HAP-1 (cell line): Measurements from ENCODE around the gene PLCB1.
"Not testable (repeated sequence)": the region's sequence is repeated elsewhere in the genome, so short reads cannot be mapped to it uniquely, and the experiment has no call there.

Experiments used
- DNase-seq, 2 experiments: peaks; one replicate each; pipeline ENCODE4 v3.0.0-alpha.2; 2016 to 2020; ENCODE audit warnings: low spot score in 2 of 2
- H3K27me3 ChIP-seq: fragments of 250-450 bp; sonication (Bioruptor Pico); 2 replicates; pipeline ENCODE4 v1.5.1; 2020; ENCODE audit warnings: low read depth, mild to moderate bottlenecking, moderate library complexity
- H3K36me3 ChIP-seq: fragments of 250-450 bp; sonication (Bioruptor Pico); replicated peaks from 2 replicates; pipeline ENCODE4 v1.5.1; 2020; ENCODE audit warnings: mild to moderate bottlenecking
- H3K4me1 ChIP-seq: fragments of 250-450 bp; sonication (Bioruptor Pico); 2 replicates; pipeline ENCODE4 v1.5.1; 2020; ENCODE audit warnings: mild to moderate bottlenecking
- H3K4me3 ChIP-seq: fragments of 250-450 bp; sonication (Bioruptor Pico); 2 replicates; pipeline ENCODE4 v1.5.1; 2020; ENCODE audit warnings: mild to moderate bottlenecking, moderate library complexity
- H3K9me3 ChIP-seq: fragments of 250-450 bp; sonication (Bioruptor Pico); 2 replicates; pipeline ENCODE4 v1.5.1; 2020; ENCODE audit warnings: mild to moderate bottlenecking, moderate library complexity
- in situ Hi-C: fragments of 300-500 bp; cut with MboI; formaldehyde crosslinking; loops from 3 replicates; pipeline ENCODE4 v1.14.3; 2020; ENCODE audit warnings: low sequenced_read_pairs, inconsistent platforms, mixed read lengths

The PLCB1 gene

DNA sequence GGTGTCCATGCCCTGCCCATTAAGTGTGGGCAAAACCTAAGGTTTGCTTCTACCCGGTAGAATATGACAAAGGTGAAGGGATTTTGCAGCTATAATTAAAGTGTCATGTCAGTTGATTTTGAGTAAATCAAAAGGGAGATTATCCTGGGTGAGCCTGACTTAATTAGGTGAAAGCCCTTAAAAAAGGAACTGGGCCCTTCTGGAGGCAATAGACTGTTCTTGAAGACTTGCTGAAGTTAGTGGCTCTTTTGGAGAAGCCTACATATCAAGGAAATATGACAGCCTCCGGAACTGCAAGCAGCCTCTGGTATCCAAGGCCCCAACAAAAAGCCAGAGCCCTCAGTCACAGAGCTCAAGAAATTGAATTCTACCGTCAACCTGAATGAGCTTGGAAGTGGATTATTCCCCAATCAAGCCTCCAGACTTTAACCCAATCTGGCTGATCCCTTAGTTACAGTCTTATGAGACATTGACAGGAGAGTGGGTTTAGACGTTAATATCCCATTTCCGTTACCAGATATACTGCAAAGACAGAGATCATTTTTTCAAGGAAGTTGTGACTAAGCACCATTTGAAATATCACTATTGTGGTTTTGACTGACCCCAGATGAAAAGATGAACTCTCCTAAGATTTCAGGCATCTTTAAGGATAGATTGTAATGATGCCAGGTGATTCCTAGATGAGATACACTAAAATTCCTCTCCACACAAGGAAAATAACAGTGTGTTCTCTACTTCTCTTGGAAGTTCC, 303.4 kb downstream of the PLCB1 start:
- DNase-seq, result no peak
- H3K27me3 ChIP-seq, result no peaks in the 10 kb centered on the region
- no peaks in the 10 kb centered on the region for H3K9me3 ChIP-seq
- no peaks in the 10 kb centered on the region for H3K36me3 ChIP-seq
- no peak overlapping the region for H3K4me3 ChIP-seq
- H3K4me1 ChIP-seq, result no peaks in the 10 kb centered on the region
- in situ Hi-C loops, result no loop called here

DNA sequence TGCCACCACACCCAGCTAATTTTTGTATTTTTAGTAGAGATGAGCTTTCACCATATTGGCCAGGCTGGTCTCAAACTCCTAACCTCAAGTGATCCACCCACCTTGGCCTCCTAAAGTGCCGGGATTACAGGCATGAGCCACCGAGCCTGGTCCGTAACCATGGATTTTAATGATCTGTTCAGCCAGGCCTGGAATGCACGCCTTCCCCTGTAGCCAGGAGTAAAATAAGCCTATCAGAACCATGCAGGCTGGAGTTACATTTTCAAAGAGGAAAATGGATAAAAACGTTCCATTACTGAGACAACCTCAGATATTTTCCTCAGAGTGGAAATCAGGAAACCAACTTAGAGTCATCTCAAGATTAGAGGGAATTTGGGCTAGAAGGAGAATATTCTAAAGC, 304.9 kb downstream of the PLCB1 start:
- H3K9me3 ChIP-seq, H3K4me3 ChIP-seq, H3K27me3 ChIP-seq, in situ Hi-C loops, H3K36me3 ChIP-seq, DNase-seq, H3K4me1 ChIP-seq: not testable (repeated sequence)

- H3K27me3 ChIP-seq, result no peaks in the 10 kb centered on the region
- H3K4me3 ChIP-seq, result no peak overlapping the region
- in situ Hi-C loops, result no loop called here
- no peaks in the 10 kb centered on the region for H3K4me1 ChIP-seq
- H3K36me3 ChIP-seq, result no peaks in the 10 kb centered on the region
- DNase-seq, result no peak
- H3K9me3 ChIP-seq, result no peaks in the 10 kb centered on the region
Observed at GRCh38 chr20:8438748-8439147, 306.7 kb downstream of the PLCB1 start.

DNA sequence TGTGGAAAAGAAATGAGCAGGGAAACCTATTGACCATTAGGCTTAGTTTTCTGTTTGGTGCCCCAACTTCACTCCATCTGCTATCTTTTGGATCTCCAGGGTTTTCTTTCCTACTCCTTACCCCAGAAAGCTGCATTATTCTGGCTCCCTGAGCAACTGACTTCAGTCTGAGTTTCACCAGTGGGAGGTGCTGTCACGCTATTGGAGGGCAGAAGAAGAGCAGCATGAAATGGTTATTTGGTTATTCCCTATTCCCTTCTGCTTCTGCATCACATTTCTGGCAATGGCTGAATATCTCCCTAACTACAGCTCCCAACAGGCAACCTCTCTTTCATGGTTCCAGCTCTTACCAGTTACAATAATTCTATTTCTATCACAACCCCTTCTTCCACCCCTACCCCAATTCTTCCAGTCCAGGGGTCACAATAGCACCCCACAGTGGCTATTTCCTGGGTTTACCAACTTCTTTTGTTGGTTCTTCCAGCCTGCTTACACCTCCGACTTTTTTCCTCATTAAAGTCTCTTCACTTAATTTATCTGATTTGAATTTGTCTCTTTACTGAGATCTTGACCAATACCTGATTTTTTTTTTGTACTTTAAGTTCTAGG, 311.5 kb downstream of the PLCB1 start:
- in situ Hi-C loops, result no loop called here
- Histone ChIP-seq H3K9me3 (no peaks in the 10 kb centered on the region), H3K4me1 (no peaks in the 10 kb centered on the region), H3K27me3 (no peaks in the 10 kb centered on the region), H3K36me3 (no peaks in the 10 kb centered on the region), H3K4me3 (no peak overlapping the region)
- DNase-seq, result peak in 1 of 2 experiments; percentile 17

DNA sequence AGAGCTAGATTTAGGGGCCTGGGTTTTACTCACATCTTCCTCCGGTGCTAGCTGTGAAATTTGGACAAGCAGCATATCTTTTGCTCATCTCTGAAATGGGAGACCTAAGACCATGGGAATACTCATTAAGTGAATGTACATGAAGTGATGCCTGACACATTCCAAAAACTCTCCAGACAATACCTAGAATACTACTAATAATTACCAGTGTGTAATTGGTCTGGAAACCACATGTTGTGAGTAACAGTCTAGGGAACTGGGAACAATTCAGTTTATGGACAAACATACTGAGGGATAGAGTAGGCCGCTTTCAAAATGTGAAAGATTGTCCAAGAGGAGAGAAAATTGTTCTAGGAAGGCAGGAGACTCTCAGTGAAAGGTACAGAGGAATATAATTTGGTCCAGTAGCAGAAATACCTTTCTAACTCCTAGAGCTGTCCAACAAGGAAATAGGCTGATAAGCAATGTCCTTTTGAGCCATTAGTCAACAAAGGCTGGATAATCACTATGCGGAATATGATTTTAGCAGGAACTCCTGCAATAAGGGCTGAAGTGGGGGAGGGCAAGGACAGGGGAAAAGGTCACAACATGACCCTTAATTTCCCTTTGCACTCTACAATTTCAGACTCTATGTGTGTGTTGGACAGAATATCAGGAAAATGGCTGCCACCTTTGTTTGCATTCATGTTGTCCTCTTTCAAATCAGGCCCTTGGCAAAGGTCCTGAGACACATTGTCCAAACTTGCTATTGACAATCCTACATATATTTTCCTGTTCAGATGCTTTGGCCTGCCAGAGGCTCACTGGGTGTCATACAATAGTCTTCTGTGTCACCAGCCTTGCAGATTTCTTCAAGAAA, 315.4 kb downstream of the PLCB1 start:
- Histone ChIP-seq H3K9me3 (no peaks in the 10 kb centered on the region), H3K36me3 (no peaks in the 10 kb centered on the region), H3K4me3 (no peak overlapping the region), H3K4me1 (no peaks in the 10 kb centered on the region), H3K27me3 (no peaks in the 10 kb centered on the region)
- in situ Hi-C loops, result no loop called here
- no peak for DNase-seq

DNA sequence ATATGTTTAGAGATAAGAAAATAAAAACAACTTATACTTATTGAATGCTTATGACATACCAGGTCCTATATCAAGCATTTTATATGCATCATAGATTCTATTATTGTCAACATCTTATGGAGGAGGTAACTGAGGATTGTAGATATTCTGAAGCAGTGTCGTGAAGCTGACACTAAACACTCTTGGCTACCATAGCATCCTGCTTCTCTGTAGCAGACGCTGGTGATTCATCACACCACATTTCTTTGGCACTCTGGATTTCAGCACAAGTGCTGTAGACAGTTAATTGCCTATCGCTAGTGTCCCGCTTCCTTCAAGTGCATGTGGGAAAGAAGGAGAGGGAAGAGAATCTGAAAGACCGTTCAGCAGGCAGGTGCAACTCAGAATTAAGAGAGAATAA, 317.1 kb downstream of the PLCB1 start:
- no peak for DNase-seq
- Histone ChIP-seq H3K9me3 (no peaks in the 10 kb centered on the region), H3K27me3 (no peaks in the 10 kb centered on the region), H3K4me1 (no peaks in the 10 kb centered on the region), H3K36me3 (no peaks in the 10 kb centered on the region), H3K4me3 (no peak overlapping the region)
- in situ Hi-C loops, result no loop called here

DNA sequence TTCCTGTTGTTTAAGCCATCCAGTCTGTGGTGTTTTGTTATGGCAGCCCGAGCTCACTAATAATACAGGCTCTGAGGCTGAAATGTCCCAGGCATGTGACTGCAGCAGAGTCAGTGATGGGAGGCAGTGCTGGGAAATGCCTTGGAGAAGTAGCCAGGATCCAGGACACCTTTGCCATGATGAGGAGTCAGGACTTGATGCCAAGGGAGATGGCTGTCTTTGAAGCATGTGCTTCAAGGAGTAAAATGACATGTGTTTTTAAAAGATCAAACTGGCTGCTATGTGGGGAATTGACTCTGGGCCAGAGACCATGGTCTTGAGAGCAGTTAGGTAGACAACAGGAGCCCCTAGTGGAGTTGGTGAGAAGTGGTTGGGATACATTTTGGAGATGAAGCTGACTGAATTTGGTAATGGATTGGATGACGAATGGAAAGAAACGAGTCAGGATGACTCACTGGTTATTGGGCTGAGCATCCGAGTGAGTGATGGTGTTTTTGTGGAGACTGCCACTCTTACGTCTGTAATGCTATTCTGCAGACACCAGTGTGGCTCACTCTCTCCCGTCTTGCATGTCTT, 322.2 kb downstream of the PLCB1 start:
- Histone ChIP-seq H3K4me1 (no peaks in the 10 kb centered on the region), H3K27me3 (no peaks in the 10 kb centered on the region), H3K4me3 (no peak overlapping the region), H3K36me3 (no peaks in the 10 kb centered on the region), H3K9me3 (no peaks in the 10 kb centered on the region)
- peak; percentile 23 to 24 for DNase-seq
- in situ Hi-C loops, result no loop called here

DNA sequence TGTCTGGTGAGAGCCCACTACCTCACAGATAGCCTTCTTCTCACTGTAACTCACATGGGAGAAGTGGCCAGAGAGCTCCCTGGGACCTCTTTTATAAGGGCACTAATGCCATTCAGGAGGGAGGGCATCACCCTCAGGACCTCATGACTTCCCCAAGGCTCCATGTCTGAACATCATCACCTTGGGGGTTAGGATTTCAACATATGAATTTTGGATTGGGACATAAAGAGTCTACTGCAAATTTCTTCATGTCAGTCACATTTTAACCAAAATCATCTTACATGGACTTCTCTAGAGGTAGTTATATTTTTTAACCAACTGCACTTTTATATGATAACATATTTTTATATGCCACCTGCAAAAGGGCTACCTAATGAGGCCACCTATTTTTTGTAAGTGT, 324.7 kb downstream of the PLCB1 start:
- no peaks in the 10 kb centered on the region for H3K4me1 ChIP-seq
- H3K36me3 ChIP-seq, result no peaks in the 10 kb centered on the region
- in situ Hi-C loops, result no loop called here
- DNase-seq, result no peak
- H3K9me3 ChIP-seq, result no peaks in the 10 kb centered on the region
- no peak overlapping the region for H3K4me3 ChIP-seq
- no peaks in the 10 kb centered on the region for H3K27me3 ChIP-seq

DNA sequence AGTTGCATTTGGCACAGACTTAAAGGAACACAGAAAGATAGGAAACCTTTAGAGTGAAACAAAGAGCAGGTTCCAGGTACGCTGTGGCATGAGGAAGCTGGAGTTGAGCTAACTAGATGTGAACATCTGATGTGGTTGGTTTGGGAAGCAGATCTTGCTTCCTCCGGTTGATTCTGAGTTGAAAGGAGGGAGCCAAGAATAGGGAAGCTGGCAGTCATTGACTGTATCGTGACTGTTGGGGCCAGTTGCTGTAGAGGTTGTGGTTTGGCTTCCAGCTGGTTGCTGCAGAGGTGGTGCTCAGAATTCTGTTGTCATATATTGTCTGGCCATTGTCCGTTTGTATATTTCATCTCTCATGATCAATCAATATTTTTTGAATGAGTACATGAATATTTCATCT, 325.9 kb downstream of the PLCB1 start:
- in situ Hi-C loops, result no loop called here

GRCh38 chr20:8461186-8461585, 329.1 kb downstream of the PLCB1 start:
- in situ Hi-C loops, result no loop called here
- Histone ChIP-seq H3K36me3 (no peaks in the 10 kb centered on the region), H3K27me3 (no peaks in the 10 kb centered on the region), H3K4me1 (no peaks in the 10 kb centered on the region), H3K4me3 (no peak overlapping the region), H3K9me3 (no peaks in the 10 kb centered on the region)
- no peak for DNase-seq

More for the DNA sequence above, 325.9 kb downstream of the PLCB1 start:
- DNase-seq, result no peak
- Histone ChIP-seq H3K4me3 (no peak overlapping the region), H3K4me1 (no peaks in the 10 kb centered on the region), H3K36me3 (no peaks in the 10 kb centered on the region), H3K9me3 (no peaks in the 10 kb centered on the region), H3K27me3 (no peaks in the 10 kb centered on the region)

DNA sequence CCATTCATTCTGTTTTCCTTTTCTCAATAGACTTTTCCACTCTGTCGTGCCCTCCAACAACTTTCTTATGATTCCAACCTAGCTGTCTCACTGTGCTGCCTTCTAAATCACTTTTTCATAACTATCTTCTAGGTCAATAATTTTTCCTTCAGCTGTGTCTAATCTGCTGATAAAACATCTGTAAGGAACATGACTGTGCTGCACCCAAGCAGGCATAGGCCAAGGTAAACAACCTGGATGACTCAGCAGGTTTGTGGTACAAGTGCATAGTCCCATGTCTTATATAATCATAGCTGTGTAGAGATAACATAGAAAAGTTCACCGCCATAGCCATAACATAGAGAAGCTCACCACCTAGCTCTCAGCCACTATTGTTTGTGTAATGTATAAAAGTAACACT, 332.3 kb downstream of the PLCB1 start:
- Histone ChIP-seq H3K27me3 (no peaks in the 10 kb centered on the region), H3K36me3 (no peaks in the 10 kb centered on the region), H3K4me1 (no peaks in the 10 kb centered on the region), H3K4me3 (no peak overlapping the region), H3K9me3 (no peaks in the 10 kb centered on the region)
- in situ Hi-C loops, result no loop called here
- no peak for DNase-seq

GRCh38 chr20:8466781-8467180, 334.7 kb downstream of the PLCB1 start:
- in situ Hi-C loops, H3K4me3 ChIP-seq, DNase-seq, H3K9me3 ChIP-seq, H3K27me3 ChIP-seq, H3K36me3 ChIP-seq, H3K4me1 ChIP-seq: not testable (repeated sequence)

GRCh38 chr20:8470156-8470555, 338.1 kb downstream of the PLCB1 start:
- no peaks in the 10 kb centered on the region for H3K9me3 ChIP-seq
- peaks cover 8% of the 10 kb centered on the region; the same call in 1 of the 2 replicates for H3K27me3 ChIP-seq
- H3K4me1 ChIP-seq, result peaks cover 8% of the 10 kb centered on the region
- in situ Hi-C loops, result no loop called here
- no peak for DNase-seq
- H3K36me3 ChIP-seq, result no peaks in the 10 kb centered on the region
- no peak overlapping the region for H3K4me3 ChIP-seq

GRCh38 chr20:8471465-8471864, 339.4 kb downstream of the PLCB1 start:
- H3K4me3 ChIP-seq, result no peak overlapping the region
- H3K9me3 ChIP-seq, result no peaks in the 10 kb centered on the region
- in situ Hi-C loops, result no loop called here
- peaks cover 8% of the 10 kb centered on the region for H3K4me1 ChIP-seq
- H3K27me3 ChIP-seq, result peaks cover 8% of the 10 kb centered on the region; the same call in 1 of the 2 replicates
- DNase-seq, result peak in 1 of 2 experiments; percentile 8
- H3K36me3 ChIP-seq, result no peaks in the 10 kb centered on the region
